Cardiac fibroblast (primary cell): ENCODE results near the gene TMEM254.
"Not testable (repeated sequence)": the region's sequence is repeated elsewhere in the genome, so short reads cannot be mapped to it uniquely, and the experiment has no call there.

ENCODE experiments used
- DNase-seq, 2 donors: peaks; one replicate each; pipeline versions ENCODE4 v3.0.0 to v3.0.0-alpha.2; 2010; ENCODE audit warnings: low read depth in 2 of 2
- H3K4me3 ChIP-seq, 2 donors: replicated peaks in 1 of 2; 1 replicate in 1 of 2; 2 replicates in 1 of 2; pipeline ENCODE4 v1.5.1; 2011; ENCODE audit warnings: low read depth in 2 of 2, low read length in 2 of 2, mild to moderate bottlenecking in 2 of 2, moderate library complexity in 1 of 2
- TF ChIP-seq, protein P1 (sequence below): IDR thresholded peaks from one replicate; pipeline ENCODE4 v1.5.1; 2011; ENCODE audit warnings: low read depth, mild to moderate bottlenecking, low read length, inconsistent platforms

Gene TMEM254

DNA sequence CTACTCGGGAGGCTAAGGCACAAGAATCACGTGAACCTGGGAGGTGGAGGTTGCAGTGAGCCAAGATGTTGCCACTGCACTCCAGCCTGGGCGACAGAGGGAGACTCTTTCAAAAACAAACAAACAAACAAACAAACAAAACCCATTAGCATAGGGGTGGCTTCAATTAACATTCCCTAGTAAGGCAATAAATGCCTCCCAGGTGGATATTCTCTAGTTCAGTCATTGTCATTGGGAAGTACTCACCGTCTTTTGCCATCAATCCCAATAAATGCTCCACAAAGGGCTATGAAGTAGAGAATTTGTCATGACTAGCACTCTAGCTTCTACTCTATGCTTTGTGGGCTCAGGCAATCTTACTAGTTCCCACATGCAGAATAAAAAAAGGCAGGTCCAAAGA lies 11.7 kb upstream of the TMEM254 start:
- TF ChIP-seq, protein P1, sequence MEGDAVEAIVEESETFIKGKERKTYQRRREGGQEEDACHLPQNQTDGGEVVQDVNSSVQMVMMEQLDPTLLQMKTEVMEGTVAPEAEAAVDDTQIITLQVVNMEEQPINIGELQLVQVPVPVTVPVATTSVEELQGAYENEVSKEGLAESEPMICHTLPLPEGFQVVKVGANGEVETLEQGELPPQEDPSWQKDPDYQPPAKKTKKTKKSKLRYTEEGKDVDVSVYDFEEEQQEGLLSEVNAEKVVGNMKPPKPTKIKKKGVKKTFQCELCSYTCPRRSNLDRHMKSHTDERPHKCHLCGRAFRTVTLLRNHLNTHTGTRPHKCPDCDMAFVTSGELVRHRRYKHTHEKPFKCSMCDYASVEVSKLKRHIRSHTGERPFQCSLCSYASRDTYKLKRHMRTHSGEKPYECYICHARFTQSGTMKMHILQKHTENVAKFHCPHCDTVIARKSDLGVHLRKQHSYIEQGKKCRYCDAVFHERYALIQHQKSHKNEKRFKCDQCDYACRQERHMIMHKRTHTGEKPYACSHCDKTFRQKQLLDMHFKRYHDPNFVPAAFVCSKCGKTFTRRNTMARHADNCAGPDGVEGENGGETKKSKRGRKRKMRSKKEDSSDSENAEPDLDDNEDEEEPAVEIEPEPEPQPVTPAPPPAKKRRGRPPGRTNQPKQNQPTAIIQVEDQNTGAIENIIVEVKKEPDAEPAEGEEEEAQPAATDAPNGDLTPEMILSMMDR, result no peak
- no peak overlapping the region for H3K4me3 ChIP-seq

DNA sequence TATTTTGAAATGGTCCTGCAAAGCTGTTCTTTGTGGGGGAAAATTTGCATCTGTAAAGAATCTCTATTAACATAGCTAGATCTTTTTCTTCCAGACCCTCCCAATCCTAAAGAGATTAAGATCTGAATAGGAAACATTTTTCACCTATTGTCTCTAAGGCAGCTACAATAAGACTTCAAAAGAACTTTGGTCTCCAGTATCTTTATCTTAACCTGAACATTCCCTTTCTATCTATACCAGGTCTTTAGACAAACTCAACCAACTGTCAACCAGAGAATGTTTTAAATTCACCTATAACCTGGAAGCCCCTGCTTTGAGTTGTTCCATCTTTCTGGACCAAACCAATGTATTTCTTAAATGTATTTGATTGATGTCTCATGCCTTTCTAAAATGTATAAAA lies 10.6 kb upstream of the TMEM254 start:
- H3K4me3 ChIP-seq, DNase-seq: not testable (repeated sequence)

More for the DNA sequence above, 11.7 kb upstream of the TMEM254 start:
- no peak for DNase-seq

DNA sequence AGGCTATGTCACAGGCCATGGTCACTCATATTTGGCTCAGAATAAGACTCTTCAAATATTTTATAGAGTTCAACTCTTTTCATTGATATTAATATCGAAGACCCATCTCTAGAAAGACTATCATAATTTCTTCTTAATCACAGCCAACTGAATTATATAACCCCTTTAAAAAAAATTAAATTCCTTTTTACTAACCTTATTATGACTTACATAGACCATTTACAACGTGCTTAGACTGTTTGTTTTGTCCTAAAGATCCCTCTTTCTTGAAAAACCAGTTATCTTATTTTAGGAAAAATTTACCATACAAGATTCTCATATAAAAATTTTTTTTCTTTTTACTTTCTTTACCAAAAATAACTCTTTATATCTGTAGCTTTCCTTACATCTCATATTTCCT lies 10.2 kb upstream of the TMEM254 start:
- no peak for DNase-seq
- TF ChIP-seq, protein P1, result no peak
- no peak overlapping the region for H3K4me3 ChIP-seq

DNA sequence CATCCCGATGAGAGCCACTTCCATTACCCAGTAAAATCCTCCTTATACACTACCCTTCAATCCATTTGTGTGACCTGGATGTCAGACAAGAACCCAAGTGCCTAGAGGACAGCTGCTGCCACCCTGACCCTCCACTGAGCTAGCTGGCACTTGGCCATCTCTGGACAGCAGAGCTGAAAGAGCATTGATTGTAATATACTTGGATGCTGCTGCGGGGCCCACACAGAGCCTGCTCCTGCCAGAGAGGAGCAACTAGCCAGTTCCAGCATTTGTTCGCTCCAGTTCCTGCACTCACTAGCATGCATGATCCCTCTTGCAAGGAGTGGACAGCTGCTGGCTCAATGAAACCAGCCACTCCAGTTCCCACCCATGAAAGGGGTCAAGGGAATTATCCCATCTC lies 8.4 kb upstream of the TMEM254 start:
- DNase-seq, result no peak
- H3K4me3 ChIP-seq, result no peak overlapping the region
- TF ChIP-seq, protein P1, result no peak

DNA sequence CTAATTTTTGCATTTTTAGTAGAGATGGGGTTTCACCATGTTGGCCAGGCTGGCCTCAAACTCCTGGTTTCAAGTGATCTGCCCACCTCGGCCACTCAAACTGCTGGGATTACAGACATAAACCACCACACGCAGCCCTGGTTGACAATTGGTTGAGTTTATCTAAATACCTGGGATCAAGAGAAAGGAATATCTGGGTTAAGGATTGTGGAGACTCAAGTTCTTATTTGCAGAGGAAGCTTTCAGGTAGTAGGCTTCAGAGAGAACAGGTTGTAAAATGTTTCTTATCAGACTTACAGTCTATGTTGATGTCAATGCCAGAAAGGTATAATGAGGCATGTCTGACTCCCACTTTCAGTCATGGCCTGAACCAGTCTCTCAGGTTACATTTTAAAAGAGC lies 5.9 kb upstream of the TMEM254 start:
- DNase-seq, result no peak
- TF ChIP-seq, protein P1, result no peak
- H3K4me3 ChIP-seq, result no peak overlapping the region

DNA sequence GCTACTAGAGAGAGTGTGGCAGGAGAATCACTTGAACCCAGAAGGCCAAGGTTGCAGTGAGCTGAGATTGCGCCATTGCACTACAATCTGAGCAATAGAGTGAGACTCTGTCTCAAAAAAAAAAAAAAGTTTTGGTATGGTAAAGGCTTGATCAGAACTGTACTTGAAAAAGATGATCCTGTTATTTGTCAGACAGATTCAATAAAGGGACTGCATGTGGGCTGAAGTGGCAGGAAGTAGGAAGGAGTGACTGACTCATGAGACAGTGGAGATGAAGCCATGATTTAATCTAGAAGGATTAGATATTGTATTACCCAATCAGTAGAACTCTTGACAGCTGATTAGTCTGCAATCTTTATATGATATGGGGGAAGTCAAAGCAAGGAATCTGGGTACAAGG lies 2.7 kb upstream of the TMEM254 start:
- no peak overlapping the region for H3K4me3 ChIP-seq
- DNase-seq, result peak; percentile 2 to 40
- TF ChIP-seq, protein P1, result no peak

DNA sequence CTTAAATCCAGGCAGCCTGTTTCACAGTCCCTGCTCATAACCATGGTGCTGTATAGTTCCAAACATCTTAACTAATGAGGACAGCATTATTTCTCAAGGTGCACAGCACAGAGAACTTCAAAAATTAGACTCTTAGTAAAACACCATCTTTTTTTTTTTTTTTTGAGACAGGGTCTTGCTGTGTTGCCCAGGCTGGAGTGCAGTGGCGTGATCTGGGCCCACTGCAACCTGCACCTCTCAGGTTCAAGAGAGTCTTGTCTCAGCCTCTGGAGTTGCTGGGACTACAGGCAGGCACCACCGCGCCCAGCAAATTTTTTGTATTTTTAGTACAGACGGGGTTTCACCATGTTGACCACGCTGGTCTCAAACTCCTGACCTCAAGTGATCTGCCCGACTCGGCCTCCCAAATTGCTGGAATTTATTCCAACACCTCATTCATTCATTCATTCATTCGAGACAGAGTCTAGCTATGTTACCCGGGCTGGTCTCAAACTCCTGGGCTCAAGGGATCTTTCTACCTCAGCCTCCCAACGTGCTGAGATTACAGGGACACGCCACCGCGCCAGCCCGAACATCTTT lies 507 bp upstream of the TMEM254 start:
- H3K4me3 ChIP-seq, result peak overlapping the region; percentile 63 to 70
- no peak for DNase-seq
- TF ChIP-seq, protein P1, result no peak
